NOMO-1 treated with DMSO at 0.1 percent for 48 hours (cell line): ENCODE results near the gene SRXN1.
A peak's percentile ranks its signal among the peaks of the same experiment; 100 is the strongest.

Experiments used
- DNase-seq: peaks from one replicate; lab custom pipeline; 2025; ENCODE audit not compliant: unreplicated experiment; lab: John Stamatoyannopoulos, UW

The SRXN1 gene

DNA sequence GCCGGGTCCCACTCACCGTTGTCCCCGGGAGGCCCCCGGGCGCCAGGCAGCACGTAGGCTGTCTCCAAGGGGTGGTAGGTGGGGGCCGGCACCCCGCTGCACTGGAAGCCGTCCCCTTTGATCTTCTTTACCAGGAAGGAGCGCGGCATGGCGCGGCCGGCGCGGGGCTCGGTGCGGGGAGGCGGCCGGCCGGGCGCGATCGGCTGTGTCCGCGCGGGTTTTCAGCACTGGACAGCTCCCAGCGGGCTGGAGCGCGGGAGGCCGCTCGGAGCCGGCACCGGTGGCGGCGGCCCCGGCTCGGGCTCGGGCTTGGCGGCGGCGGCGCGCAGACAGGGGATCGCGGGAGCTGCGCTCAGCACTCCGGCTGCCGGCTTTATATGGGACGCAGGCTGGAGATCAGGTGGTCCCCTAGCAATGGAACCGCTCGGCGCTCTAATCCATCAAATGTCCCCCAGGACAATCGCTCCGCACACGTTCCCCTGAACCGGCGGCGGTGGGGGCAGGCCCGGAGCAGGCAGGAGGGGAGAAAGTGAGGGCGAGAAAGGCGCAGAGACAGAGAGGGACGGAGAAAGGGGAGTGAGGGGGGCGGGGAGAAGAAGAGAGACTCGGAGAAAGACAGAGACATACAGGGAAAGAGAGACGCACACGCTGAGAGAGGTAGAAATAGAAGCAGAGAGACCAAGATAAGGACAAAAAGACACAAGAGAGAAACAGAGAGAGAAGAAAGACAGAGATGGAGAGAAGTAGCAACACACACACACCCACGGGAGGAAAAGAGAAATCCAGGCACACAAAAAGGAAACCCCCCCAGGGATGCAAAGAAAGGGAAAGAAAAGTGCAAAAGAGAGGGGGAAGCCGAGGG lies 22.7 kb upstream of the SRXN1 start, which contains the start of gene SCRT2:
TSS of gene SCRT2 (minus strand) at position 350 of the 862 bp plus-strand sequence. CDS start at position 149, 201 bp downstream.
- DNase-seq, result peak; percentile 26

DNA sequence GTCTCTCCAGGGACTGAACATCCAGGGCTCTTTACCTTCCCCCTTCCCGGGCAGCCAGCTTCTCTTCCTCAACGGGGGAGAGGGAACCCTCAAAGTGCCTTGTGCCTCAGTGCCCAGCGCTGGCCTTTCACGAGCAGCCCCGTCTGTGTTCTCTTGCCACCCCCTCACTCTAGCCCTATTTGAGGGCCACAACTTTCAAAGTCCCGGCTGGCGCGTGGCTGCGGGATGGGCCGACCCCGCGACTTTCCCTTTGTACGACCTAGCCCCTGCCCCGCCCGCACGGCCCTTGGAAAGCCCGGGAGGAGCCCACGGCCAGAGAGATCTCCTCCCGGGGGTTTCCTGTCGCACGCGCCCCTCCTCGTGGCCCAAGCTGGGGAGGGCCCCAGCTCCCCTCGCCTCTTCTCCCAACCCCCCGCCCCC lies 22.0 kb upstream of the SRXN1 start:
- DNase-seq, result no peak

DNA sequence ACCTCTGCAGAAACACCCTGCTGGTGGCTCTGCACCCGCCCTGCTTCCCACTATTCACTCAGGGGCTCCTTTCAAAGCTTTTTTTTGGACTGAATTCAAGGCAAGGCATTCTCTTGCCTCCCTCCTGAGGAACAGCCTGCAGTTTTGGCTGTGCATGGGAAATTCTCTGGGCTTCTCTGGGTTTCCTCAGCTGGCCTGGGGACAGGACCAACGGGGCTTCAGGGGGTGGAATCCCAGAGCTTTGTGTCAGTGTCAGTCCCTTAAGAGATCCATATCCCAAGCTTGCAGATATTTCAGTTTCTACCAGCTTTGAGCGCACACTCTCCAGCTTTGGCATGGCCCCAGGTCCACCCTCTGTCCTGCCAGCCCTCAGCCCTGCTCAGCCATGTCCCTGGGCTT lies 20.6 kb upstream of the SRXN1 start:
- no peak for DNase-seq

DNA sequence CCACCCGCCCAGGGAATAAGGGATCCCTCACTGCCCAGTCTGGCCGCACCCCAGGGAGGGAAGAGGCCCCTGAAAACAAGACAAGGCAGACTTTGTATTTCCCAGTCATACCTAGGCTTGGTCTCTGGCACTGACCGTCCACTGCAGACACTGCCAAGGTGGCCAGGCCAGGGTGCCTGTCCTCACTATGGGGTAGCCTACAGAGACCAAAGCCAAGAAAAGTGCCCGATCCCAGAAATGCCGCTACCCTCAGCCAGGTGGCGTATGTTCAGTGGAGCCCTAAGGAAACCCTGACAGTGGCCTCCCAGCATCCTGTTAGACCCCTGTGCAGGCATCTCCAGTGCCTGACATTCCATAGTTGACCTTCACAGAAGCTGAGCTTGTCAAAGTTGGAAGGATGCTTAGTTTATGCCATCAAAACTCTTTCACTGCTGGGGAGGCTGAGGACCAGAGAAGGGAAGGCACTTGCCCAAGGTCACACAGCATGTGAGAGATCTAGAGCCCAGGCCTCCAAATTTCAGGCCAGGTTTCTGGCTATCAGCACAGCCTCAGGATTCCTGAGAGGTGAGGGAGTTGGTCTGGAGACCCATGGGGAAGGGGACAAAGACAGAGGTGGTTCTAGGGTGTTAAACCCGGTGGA lies 20.1 kb upstream of the SRXN1 start:
- DNase-seq, result no peak

DNA sequence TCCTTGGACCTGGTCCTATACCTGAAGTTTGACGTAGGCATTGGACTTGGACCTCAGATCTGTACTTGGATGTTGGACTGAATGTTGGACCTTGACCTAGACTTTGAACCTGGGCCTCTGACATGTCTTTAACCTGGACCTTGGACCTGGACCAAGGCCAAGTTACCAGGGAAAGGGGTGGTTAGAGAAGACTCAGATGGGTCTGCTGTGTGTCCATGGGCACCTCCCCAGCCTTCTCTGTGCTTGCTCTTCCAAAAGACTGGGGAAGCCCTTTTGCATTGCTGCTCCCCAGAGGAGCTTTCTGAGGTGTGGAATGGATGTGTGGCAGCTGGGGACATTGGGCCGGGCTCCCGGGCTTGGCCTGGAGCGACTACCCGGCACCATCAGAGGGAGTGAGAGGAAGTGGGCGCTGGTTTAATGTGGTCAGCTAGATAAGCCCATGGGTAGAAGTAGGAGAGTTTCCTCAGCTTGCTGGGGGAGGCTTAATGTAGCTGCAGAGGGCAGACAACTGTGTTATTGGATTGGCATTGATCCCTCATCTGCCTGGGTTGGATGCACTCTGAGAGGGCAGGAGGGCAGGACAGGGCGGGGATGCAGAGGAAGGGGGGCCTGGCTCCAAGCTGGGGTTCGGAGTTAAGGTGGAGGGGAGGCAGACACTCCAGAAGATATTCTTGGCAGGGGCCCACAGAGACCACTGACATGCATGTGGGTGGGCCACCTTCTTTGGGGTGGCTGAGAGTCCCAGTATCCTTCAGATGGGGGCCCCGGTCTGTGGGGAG lies 18.4 kb upstream of the SRXN1 start:
- DNase-seq, result no peak

DNA sequence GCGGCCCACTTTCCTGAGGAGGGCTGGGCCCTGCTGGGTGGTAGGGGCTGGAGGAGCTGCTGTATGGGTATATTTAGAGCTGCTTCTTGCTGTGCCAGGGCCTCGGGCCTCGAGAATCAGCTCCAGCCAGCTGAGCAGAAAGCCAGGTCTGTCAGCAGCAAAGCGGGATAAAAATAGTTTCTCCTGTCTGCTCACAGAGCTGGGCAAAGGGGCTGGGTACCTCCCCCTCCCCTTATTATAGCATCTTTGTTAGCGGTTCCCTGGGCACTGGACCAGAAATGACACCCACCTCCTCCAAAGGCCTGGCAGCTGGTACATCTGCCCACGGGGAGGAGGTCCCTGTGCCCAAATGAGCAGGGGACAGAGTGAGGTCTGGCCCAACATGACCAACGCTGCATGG lies 16.6 kb upstream of the SRXN1 start:
- DNase-seq, result no peak

DNA sequence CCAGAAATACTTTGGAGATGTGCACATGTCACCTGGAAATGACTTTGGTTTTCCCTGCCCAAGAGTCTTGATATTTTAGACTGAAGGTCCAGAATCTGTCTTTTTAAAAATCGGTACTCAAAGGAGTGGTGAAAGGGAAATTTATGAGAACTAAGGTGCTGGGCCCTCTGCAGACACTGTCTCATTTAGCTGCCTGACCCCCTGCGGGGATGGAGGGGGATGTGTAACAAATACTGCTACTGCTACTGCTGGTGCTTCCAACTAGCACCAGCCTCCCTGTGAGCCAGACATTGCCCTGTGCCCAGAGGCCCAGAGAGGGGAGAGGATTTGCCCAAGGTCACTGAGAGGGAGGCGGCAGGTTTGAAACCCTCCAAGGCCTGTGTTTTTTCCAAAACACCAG lies 15.6 kb upstream of the SRXN1 start:
- DNase-seq, result no peak

DNA sequence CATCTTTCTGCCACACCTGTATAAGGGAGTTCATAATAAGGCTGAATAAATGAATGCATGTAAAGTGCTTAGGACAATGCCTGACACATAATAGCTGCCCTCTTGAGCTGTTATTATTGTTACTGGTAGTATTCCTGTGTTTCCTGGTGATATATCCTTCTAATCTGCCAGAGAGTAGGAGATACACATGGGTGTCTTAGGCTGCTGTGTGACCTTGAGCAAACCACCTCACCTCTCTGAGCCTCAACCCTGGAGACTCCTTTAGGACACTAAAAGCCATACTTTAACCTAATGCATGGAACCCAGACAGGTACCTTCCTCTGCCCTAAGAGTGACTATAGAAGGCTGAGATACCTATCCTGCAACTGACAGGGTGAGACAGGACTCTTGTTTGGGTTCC lies 15.1 kb upstream of the SRXN1 start:
- no peak for DNase-seq

DNA sequence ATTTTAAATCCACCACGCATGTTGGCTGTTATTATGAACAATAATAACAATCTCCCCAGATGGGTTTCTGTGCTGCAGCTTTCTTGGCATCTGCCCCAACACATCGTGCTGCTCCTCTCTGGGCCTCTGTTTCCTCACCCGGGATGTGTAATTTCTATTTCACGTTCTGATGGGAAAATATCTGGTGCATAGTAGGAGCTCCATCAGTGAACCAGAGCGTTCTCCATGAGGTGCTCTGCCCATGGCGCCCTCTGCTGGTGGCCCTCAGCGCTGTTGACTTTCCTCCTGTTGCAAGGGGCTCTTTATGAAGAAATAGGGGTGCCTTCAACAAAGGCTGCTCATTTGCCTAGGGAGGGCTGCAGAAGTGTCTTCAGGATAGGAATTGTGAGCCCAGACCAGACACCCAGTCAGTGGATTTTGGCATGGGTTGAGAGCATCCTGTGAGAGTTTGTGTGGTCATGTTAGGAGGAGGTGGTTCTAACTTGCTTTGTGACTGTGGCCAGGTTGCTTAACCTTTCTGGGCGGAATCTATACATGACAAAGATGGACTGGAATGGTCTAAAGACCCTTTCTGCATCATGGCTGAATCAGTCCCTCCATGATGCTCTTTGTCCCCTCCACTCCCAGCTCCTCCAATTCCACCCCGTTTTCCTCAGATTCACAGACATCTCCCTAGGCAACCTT lies 14.5 kb upstream of the SRXN1 start:
- DNase-seq, result peak; percentile 21

DNA sequence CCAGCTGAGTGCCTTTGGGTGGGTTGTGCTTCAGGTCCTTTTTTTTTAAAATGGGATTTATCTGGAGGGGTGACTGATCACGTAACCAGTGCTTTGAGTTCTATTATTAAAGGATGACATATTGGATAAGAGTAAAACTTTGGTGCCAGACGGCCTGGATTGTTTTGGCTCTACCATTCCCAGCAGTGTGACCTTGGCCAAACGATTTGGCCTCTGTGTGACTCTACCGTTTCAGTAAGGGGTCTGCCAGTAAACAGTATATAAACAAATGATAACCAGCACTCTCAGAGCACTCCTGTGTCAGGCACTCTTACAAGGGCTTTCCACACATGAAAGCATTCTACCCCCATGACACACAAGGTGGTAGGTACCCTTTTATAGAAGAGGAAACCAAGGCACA lies 13.9 kb upstream of the SRXN1 start:
- no peak for DNase-seq

DNA sequence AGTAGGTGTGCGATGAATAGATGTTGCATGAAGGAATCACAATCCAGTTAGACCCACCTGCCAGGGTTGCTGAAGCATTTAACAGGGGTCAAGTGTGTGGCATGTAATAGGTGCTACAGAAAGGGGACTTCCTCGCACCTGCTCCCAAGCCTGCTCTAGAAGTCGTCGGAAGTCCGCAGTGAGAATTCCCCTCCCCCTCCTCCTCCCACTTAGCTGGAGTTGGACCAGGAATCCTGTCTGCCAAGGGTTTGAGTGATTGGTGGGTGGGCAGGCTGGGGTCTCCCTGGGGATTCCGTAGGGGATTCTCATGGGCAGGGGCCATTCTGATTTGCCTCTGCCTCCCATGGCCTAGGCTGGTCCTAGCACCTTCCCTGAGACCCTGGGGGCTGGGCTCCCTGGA lies 12.3 kb upstream of the SRXN1 start:
- no peak for DNase-seq

DNA sequence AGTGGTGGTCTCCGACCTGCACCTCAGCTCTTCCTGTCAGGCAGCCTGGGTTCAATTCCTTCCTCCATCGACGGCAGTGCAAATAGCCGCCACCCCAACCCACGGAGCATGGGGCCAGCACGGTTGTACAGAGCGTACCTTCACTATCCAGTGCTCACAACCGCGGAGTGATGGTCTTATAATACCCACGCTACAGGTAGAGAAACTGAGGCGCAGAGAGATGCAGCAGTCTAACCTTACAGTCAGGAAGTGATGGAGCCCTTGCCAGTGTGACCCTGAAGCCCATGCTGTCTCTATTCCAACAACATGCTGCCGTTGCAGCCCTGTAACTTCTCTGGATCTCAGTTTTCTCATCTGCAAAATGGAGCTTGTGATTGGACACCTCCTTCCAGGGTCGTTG lies 11.6 kb upstream of the SRXN1 start:
- DNase-seq, result no peak

DNA sequence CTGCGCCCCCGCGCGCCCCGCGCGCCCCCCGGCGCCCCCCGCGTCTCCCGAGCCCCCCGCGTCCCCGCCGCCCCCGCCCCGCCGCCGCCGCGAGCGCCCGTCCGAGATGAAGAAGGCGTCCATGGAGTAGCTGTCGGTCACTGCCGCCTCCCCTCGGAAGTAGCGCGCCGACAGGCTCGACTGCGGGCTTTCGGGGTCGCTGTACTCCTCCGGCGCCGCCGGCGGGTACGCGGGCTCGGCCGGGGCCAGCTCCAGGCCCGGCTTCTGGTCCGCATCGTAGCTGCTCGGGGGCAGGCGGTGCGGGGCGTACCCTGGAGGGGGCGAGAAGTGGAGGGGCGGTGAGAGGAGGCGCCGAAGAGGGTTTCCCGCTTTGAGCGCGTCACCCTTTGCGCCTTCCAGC lies 11.2 kb upstream of the SRXN1 start:
- DNase-seq, result no peak

DNA sequence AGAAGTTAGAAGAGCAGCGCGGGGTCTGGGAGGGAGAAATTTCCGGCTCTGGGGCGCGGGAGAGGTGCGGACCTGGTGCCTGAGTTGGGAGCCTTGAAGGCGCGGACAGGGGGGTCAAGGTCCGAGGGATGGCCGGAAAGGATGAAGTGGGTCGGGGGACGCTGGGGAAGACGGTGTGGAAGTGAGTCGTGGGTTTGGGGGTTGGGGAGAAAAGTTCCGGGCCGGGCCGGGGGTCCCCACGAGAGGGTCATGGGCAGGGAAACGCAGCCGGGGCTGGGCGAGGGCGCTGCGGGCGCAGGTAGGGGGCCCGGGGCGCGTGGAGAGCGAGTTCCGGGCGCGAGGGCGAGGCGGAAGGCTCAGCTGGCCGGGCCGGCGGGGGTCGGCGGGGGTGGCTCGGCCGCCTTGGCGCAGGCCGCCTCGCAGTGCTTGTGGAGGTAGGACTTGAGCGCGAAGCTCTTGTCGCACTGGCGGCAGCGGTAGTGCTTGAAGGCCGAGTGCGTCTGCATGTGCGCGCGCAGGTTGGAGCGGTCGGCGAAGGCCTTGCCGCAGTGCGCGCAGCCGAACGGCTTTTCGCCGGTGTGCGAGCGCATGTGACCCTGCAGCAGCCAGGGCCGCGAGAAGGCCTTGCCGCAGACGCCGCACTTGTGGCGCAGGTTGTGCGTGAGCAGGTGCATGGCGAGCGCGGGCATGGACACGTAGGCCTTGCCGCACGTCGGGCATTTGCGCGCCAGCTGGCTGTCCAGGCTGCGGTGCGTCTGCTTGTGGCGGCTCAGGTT lies 10.5 kb upstream of the SRXN1 start:
- DNase-seq, result no peak

DNA sequence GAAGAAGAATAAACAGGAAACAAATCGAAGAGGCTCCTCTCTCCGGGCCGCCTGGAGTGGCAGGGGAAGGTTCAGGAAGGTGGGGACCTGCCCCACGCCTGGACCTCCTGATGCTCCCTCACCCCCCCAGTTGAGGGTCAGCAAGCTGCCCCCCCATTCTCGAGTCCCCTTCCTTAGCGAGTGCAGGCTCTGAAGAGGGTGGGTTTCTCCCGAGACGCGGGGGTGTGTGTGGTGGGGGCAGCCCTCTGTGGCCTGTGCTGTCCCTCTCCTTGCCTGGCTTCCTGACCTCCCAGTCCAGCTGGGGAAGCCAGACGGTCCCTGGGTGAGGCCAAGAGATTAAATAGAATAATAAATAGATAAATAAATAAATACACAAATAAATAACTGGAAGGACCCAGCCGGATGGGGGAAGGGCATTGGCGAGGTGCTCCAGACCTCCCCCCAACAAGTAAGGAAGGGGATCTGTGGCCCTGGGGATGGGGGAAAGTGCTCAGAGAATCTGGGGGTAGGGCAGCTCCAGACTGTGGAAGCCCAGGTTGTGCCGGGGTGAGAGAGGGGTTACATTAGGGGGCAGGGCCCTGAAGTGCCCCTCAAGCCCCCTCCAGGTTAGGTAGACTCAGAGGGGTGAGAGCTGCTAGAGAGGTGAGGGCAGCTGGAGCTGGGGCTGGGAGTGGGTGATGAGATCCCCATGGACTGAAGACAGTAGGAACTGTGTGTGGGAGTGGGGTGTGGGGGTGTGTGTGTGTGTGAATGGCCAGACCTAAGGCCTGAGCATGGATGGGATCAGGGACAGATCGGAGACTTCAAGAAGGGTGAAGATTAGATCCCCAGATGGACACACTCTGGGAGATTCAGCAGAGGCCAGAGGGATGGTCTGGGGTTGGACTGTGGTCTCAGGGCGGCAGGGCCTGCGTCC lies 9.5 kb upstream of the SRXN1 start:
- DNase-seq, result no peak

DNA sequence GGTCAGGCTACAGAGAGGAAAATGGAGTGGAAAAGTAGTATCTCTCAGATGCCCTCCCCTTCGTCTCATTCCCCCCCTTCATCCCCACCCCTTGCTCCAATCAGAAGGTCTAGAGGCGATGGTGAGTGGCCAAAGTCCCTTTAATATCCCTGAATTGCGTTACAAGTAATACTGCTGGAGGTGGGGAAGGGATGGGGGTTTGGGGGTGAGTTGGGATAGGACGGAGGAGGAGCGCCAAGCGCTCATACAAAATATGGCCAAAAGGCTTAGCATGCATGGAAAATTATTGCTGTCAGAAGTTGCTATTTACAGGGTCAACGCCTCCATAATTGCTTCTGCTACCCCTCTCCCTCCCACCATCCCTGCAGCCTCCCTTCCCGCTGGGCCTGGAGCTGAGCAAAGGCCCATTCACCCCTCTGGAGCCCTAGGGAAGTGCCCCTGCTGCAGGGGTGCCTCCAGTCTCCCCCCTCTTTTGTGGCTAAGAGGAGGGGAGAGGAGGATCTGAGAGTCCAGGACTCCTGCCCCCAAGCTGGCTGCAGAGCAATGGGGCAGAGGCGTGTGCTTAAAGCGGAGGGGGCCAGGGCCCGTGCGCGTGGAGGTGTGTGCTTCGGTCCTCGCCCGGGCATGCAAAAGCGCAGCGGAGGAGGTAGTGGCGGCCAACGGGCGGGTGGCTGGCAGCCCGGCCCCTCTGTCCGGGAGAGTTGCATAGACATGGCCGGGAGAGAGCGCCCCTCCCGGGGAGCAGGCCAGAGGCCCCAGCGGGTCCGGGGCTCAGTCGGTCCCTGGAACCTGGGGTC lies 8.7 kb upstream of the SRXN1 start:
- DNase-seq, result no peak

DNA sequence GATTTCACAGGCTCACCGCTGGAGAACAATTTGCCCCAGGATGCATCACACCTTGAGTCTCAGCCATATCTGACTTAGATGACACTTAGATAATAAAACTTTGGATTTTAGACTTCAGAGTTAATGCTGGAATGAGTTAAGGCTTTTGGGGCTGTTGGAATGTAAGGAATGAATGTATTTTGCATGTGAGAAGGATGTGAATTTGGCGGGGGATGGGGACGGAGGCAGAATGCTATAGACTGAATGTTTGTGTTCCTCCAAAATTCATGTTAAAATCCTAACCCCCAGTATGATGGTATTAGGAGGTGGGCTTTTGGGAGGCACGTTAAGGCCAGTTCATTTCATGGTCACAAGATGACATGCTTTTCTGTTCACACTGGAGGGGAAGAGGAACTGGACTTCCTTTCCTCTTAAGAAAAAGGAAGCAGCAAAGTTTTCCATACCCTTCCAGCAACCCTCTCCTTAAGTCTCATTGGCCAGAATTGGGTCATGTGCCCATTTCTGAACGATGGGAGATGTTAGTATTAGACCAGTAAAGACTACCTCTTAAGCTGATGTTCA lies 5.8 kb upstream of the SRXN1 start:
- peak; percentile 3 for DNase-seq

DNA sequence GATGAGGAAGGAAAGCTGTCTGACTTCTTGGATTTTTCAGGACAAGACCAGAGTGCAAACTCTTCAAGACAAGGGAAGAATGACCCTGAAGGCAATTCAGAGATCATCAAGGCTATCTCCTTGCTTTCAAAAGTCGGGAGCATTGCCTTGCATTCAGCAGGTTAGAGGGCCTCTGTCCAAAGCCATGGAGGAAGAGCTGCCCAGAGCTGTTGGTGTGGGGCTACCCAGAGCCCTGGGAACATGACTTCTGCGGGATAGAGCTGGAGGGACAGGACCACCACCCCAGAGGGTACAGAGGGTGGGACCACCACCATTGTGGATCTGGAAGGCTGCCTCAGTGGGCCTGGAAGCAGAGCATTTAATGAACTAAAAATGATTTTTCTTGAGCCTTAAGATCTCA lies 5.2 kb upstream of the SRXN1 start:
- DNase-seq, result no peak
